ENCODE measurements around the gene IMPDH1. TPM values are rescaled to one million over a fixed set of nuclear protein-coding genes. Genes with fewer than 3 reads are reported as not detected.

IMPDH1 gene
- total and polyA plus RNA-seq, 9 of the 15 experiments (the other 6 are each of a cell fraction or from before 2014, with no cell fraction given) = 0.80 to 118 (median 64.3) TPM

DNA sequence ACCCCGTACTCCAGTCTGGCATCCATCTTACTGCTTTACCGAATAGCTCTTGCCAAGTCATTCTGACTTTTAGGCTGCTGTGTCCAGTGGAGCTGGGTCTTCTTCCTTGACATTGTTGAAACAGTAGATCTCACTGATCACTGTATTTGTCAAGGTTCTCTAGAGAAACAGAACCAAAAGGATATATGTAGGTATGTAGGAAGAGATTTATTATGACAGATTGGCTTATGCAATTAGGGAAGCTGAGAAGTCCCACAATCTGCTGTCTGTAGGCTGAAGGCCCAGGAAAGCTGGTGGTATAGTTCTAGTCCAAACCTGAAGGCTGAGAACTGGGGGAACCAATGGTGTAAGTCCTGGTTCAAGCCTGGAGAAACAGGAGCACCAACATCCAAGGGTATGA, 36.2 kb downstream of the IMPDH1 start:
- H2AFZ ChIP-seq (ENCODE audit: low read depth, low read length) = peak overlapping the region; percentile 21
- H3K4me3 ChIP-seq = no peak overlapping the region
- no peak overlapping the region for H3K4me2 ChIP-seq (ENCODE audit: insufficient read depth, low read length)
- no peaks in the 10 kb centered on the region for H3K9me1 ChIP-seq (ENCODE audit: control insufficient read depth, insufficient read depth, low read length)
- intact Hi-C loops (cut with micrococcal nuclease) = no loop called here
- BruUV-seq (replicated peaks) = no TSS peak
- peak; percentile 75 for ATAC-seq
- H3K36me3 ChIP-seq (ENCODE audit: control insufficient read depth, insufficient read depth, low read length) = no peaks in the 10 kb centered on the region
- no peak overlapping the region for H3K9ac ChIP-seq (ENCODE audit: insufficient read depth in 1 of 2, low read depth in 2 of 2, low read length in 2 of 2)
- in situ Hi-C loops (cut with MboI) = no loop called here
- H3K4me1 ChIP-seq (replicated peaks in 1 of 2; ENCODE audit: control insufficient read depth in 2 of 2, insufficient read depth in 2 of 2, low read length in 2 of 2) = no peaks in the 10 kb centered on the region
- H3K9me3 ChIP-seq (replicated peaks; ENCODE audit: control insufficient read depth, insufficient read depth, low read depth, low read length) = no peaks in the 10 kb centered on the region
- no peaks in the 10 kb centered on the region for H4K20me1 ChIP-seq (replicated peaks; ENCODE audit: control insufficient read depth, insufficient read depth, low read length)
- H3K27ac ChIP-seq (ENCODE audit: extremely low read depth, low read depth, low read length) = no peak overlapping the region
- 30% methylated on average over 2 of the region's 2 CpGs for WGBS (ENCODE audit: insufficient coverage, low coverage, missing lambda C conversion rate)
- POLR2A ChIA-PET = interaction anchor here (0.6 to 2.0 kb wide), 7 partner anchors 11 to 45 kb away, joined by 3 to 5 read pairs (median 3); partner anchors contain the start of gene RBM28
- no peaks in the 10 kb centered on the region for H3K79me2 ChIP-seq (ENCODE audit: control insufficient read depth, insufficient read depth, low read length)
- no peak for FAIRE-seq
- no peak for DNase-seq (ENCODE audit: extremely low read depth in 1 of 4, low spot score in 3 of 4)
- H3K27me3 ChIP-seq (ENCODE audit: control insufficient read depth in 2 of 2, insufficient read depth in 2 of 2, low read length in 2 of 2) = peaks cover 0 to 2% of the 10 kb centered on the region in 2 experiments; a peak in 2 of 5 replicates
- CTCF ChIA-PET (ENCODE audit: low intra/inter-chr PET ratio) = no interaction called here
- TF ChIP-seq U2AF2 (optimal IDR thresholded peaks at IDR 0.05; ENCODE audit: low read depth, low read length) = no peak
- no peak for TF ChIP-seq PYGO2 (tag; IDR thresholded peaks at IDR 0.05)
- TF ChIP-seq, protein P1, sequence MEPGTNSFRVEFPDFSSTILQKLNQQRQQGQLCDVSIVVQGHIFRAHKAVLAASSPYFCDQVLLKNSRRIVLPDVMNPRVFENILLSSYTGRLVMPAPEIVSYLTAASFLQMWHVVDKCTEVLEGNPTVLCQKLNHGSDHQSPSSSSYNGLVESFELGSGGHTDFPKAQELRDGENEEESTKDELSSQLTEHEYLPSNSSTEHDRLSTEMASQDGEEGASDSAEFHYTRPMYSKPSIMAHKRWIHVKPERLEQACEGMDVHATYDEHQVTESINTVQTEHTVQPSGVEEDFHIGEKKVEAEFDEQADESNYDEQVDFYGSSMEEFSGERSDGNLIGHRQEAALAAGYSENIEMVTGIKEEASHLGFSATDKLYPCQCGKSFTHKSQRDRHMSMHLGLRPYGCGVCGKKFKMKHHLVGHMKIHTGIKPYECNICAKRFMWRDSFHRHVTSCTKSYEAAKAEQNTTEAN (CRISPR knock-in tag; IDR thresholded peaks at IDR 0.05) = no peak
- TF ChIP-seq NFE2 (IDR thresholded peaks at IDR 0.05; ENCODE audit: low read depth) = 0 out of 2 replicates have a peak, but pooled peaks have one; percentile 37
- no peak for TF ChIP-seq XRCC3 (IDR thresholded peaks at IDR 0.05)
- TF ChIP-seq, protein P2, sequence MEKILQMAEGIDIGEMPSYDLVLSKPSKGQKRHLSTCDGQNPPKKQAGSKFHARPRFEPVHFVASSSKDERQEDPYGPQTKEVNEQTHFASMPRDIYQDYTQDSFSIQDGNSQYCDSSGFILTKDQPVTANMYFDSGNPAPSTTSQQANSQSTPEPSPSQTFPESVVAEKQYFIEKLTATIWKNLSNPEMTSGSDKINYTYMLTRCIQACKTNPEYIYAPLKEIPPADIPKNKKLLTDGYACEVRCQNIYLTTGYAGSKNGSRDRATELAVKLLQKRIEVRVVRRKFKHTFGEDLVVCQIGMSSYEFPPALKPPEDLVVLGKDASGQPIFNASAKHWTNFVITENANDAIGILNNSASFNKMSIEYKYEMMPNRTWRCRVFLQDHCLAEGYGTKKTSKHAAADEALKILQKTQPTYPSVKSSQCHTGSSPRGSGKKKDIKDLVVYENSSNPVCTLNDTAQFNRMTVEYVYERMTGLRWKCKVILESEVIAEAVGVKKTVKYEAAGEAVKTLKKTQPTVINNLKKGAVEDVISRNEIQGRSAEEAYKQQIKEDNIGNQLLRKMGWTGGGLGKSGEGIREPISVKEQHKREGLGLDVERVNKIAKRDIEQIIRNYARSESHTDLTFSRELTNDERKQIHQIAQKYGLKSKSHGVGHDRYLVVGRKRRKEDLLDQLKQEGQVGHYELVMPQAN (IDR thresholded peaks at IDR 0.05; ENCODE audit: borderline replicate concordance) = no peak
- TF ChIP-seq, protein P3, sequence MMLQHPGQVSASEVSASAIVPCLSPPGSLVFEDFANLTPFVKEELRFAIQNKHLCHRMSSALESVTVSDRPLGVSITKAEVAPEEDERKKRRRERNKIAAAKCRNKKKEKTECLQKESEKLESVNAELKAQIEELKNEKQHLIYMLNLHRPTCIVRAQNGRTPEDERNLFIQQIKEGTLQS (IDR thresholded peaks at IDR 0.05) = peak; percentile 13; the same call in 1 of the 2 replicates
- TF ChIP-seq, protein P3 (CRISPR knock-in tag; conservative IDR thresholded peaks at IDR 0.05) = no peak
- peak in 1 of 3 experiments; percentile 42 for TF ChIP-seq YY1 (IDR thresholded peaks at IDR 0.05; ENCODE audit: borderline replicate concordance in 1 of 3, control insufficient read depth in 1 of 3, extremely low read depth in 1 of 3, insufficient read depth in 3 of 3, insufficient read length in 1 of 3, insufficient replicate concordance in 2 of 3, low read depth in 1 of 3, low read length in 2 of 3)
- no peak for TF ChIP-seq NUFIP1 (IDR thresholded peaks at IDR 0.05; ENCODE audit: partially characterized antibody)
- TF ChIP-seq, protein P4, sequence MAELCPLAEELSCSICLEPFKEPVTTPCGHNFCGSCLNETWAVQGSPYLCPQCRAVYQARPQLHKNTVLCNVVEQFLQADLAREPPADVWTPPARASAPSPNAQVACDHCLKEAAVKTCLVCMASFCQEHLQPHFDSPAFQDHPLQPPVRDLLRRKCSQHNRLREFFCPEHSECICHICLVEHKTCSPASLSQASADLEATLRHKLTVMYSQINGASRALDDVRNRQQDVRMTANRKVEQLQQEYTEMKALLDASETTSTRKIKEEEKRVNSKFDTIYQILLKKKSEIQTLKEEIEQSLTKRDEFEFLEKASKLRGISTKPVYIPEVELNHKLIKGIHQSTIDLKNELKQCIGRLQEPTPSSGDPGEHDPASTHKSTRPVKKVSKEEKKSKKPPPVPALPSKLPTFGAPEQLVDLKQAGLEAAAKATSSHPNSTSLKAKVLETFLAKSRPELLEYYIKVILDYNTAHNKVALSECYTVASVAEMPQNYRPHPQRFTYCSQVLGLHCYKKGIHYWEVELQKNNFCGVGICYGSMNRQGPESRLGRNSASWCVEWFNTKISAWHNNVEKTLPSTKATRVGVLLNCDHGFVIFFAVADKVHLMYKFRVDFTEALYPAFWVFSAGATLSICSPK (IDR thresholded peaks at IDR 0.05; ENCODE audit: borderline replicate concordance) = no peak
- TF ChIP-seq RBM17 (IDR thresholded peaks at IDR 0.05; ENCODE audit: borderline replicate concordance, low read depth, low read length) = no peak
- TF ChIP-seq, protein P5, sequence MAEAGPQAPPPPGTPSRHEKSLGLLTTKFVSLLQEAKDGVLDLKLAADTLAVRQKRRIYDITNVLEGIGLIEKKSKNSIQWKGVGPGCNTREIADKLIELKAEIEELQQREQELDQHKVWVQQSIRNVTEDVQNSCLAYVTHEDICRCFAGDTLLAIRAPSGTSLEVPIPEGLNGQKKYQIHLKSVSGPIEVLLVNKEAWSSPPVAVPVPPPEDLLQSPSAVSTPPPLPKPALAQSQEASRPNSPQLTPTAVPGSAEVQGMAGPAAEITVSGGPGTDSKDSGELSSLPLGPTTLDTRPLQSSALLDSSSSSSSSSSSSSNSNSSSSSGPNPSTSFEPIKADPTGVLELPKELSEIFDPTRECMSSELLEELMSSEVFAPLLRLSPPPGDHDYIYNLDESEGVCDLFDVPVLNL (CRISPR knock-in tag; IDR thresholded peaks at IDR 0.05; ENCODE audit: low read depth) = no peak
- TF ChIP-seq SIX5 (IDR thresholded peaks at IDR 0.05; ENCODE audit: borderline replicate concordance in 1 of 2, insufficient read depth in 1 of 2, low read depth in 1 of 2, low read length in 2 of 2) = no peak
- TF ChIP-seq MCM7 (IDR thresholded peaks at IDR 0.05) = no peak
